Hepatocyte (in vitro differentiated cells): ENCODE results near the gene HCAR3. TPM values are rescaled to one million over a fixed set of nuclear protein-coding genes. Genes with fewer than 3 reads are reported as not detected.

Experiments
- DNase-seq: peaks from one replicate; pipeline ENCODE4 v3.0.0-alpha.2; 2016; ENCODE audit warnings: low spot score
- H2AFZ ChIP-seq: fragments of 200-600 bp; sonication (generic); 2 replicates; pipeline ENCODE4 v1.6.0; 2016; ENCODE audit warnings: antibody characterized with exemption, mild to moderate bottlenecking
- H3K27ac ChIP-seq: fragments of 200-600 bp; sonication (generic); 2 replicates; pipeline ENCODE4 v1.5.1; 2016; ENCODE audit warnings: mild to moderate bottlenecking
- H3K27me3 ChIP-seq: fragments of 200-600 bp; sonication (generic); 2 replicates; pipeline ENCODE4 v1.6.1; 2016
- H3K36me3 ChIP-seq: fragments of 200-600 bp; sonication (generic); replicated peaks from 2 replicates; pipeline ENCODE4 v1.5.1; 2016; ENCODE audit warnings: low read depth; ENCODE audit not compliant: insufficient read depth
- H3K4me1 ChIP-seq: fragments of 200-600 bp; sonication (generic); 2 replicates; pipeline ENCODE4 v1.5.1; 2016; ENCODE audit warnings: mild to moderate bottlenecking, moderate library complexity; ENCODE audit not compliant: insufficient read depth
- H3K4me2 ChIP-seq: fragments of 200-600 bp; sonication (generic); 2 replicates; pipeline ENCODE4 v1.6.0; 2016
- H3K4me3 ChIP-seq: fragments of 200-600 bp; sonication (generic); 2 replicates; pipeline ENCODE4 v1.5.1; 2016; ENCODE audit warnings: mild to moderate bottlenecking
- H3K79me2 ChIP-seq: fragments of 200-600 bp; sonication (generic); 2 replicates; pipeline ENCODE4 v1.6.0; 2017; ENCODE audit warnings: mild to moderate bottlenecking
- H3K9me2 ChIP-seq: fragments of 200-600 bp; sonication (generic); replicated peaks from 2 replicates; pipeline ENCODE4 v1.6.0; 2017; ENCODE audit warnings: mild to moderate bottlenecking; ENCODE audit not compliant: insufficient read depth
- H3K9me3 ChIP-seq: fragments of 200-600 bp; sonication (generic); 2 replicates; pipeline ENCODE4 v1.5.1; 2016; ENCODE audit warnings: low read depth, mild to moderate bottlenecking
- H4K20me1 ChIP-seq: fragments of 200-600 bp; sonication (generic); 2 replicates; pipeline ENCODE4 v1.6.0; 2016; ENCODE audit warnings: mild to moderate bottlenecking; ENCODE audit not compliant: insufficient read depth, poor library complexity, severe bottlenecking
- EZH2 ChIP-seq: fragments of 200-600 bp; sonication (generic); IDR thresholded peaks from 2 replicates; pipeline ENCODE4 v1.6.1; 2016; ENCODE audit warnings: antibody characterized with exemption, mild to moderate bottlenecking, borderline replicate concordance
- EZH2phosphoT487 ChIP-seq: fragments of 200-600 bp; sonication (generic); IDR thresholded peaks from one replicate; pipeline ENCODE4 v1.6.1; 2018; ENCODE audit warnings: antibody characterized with exemption, mild to moderate bottlenecking, low read depth, moderate library complexity; ENCODE audit not compliant: unreplicated experiment, severe bottlenecking
- WGBS: methylation state at CpG from one replicate; pipeline ENCODE4 v1.1.6; 2016; ENCODE audit warnings: low lambda C conversion rate; ENCODE audit errors: missing lambda C conversion rate; 5-methylcytosine and 5-hydroxymethylcytosine counted together
- polyA plus RNA-seq: library from polyadenylated mRNA; unstranded; fragments of >200 nt; fragmentation: Nextera tagmentation; extraction: Ambion mirVana; gene quantifications from 2 replicates; pipeline ENCODE4 v1.2.1, GENCODE V29; 2016
- small RNA-seq: library from RNA; depleted of rRNA; stranded (forward); fragments of <200 nt; gene quantifications from one replicate; pipeline ENCODE3, GENCODE V24; 2014
- total RNA-seq: library from RNA; depleted of rRNA; stranded (reverse); fragments of >200 nt; gene quantifications from 2 replicates; pipeline ENCODE4 v1.2.3, GENCODE V29; 2014
- TF ChIP-seq, protein P1 (sequence below): fragments of 200-600 bp; sonication (generic); IDR thresholded peaks from 2 replicates; pipeline ENCODE4 v1.5.1; 2016; ENCODE audit warnings: antibody characterized with exemption, mild to moderate bottlenecking; ENCODE audit not compliant: poor library complexity

The HCAR3 gene
- total and polyA plus RNA-seq, 2 experiments from 2014 or later, result 0.30 to 0.34 TPM

DNA sequence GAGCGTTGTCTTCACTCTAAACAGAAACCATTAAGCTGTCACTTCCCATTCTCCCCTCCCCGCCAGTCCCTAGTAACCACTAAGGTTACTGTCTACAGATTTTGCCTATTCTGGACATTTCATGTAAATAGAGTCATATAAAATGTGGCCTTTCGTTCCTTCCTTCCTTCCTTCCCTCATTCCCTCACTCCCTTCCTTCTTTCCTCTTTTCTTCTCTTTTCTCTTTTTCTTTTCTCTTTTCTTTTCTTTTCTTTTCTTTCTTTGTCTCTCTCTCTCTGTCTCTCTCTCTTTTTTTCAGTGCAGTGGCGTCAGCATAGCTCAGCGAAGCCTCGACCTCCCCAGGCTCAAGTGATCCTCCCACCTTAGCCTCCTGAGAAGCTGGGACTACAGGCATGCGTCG is 51.3 kb downstream of the HCAR3 start:
- no peaks in the 10 kb centered on the region for H3K27me3 ChIP-seq
- H3K4me2 ChIP-seq, result no peak overlapping the region
- TF ChIP-seq EZH2, result no peak
- TF ChIP-seq, protein P1, sequence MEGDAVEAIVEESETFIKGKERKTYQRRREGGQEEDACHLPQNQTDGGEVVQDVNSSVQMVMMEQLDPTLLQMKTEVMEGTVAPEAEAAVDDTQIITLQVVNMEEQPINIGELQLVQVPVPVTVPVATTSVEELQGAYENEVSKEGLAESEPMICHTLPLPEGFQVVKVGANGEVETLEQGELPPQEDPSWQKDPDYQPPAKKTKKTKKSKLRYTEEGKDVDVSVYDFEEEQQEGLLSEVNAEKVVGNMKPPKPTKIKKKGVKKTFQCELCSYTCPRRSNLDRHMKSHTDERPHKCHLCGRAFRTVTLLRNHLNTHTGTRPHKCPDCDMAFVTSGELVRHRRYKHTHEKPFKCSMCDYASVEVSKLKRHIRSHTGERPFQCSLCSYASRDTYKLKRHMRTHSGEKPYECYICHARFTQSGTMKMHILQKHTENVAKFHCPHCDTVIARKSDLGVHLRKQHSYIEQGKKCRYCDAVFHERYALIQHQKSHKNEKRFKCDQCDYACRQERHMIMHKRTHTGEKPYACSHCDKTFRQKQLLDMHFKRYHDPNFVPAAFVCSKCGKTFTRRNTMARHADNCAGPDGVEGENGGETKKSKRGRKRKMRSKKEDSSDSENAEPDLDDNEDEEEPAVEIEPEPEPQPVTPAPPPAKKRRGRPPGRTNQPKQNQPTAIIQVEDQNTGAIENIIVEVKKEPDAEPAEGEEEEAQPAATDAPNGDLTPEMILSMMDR, result no peak
- no peak for TF ChIP-seq EZH2phosphoT487
- no peak overlapping the region for H3K4me3 ChIP-seq
- 86% methylated on average over 8 of the region's 8 CpGs for WGBS
- no peaks in the 10 kb centered on the region for H3K9me3 ChIP-seq
- H4K20me1 ChIP-seq, result no peaks in the 10 kb centered on the region
- no peaks in the 10 kb centered on the region for H3K79me2 ChIP-seq
- no peak overlapping the region for H2AFZ ChIP-seq
- H3K4me1 ChIP-seq, result no peaks in the 10 kb centered on the region
- H3K27ac ChIP-seq, result no peak overlapping the region
- H3K9me2 ChIP-seq, result no peaks in the 10 kb centered on the region
- no peaks in the 10 kb centered on the region for H3K36me3 ChIP-seq
- DNase-seq, result no peak

Small RNAs within 50 kb of the gene (small RNA-seq; reads per million reads assigned to genes)
- not detected for gene AC026333.2

Other genes starting within 250 kb of the HCAR3 start
- gene ZCCHC8, start 215.9 kb downstream of the HCAR3 start, total RNA-seq, result 20.2 and 24.5 TPM in 2 replicates
- gene ZCCHC8, start 215.9 kb downstream of the HCAR3 start, polyA plus RNA-seq, result 12.2 and 13.5 TPM in 2 replicates
- gene RSRC2, start 189.9 kb downstream of the HCAR3 start, total RNA-seq, result 67.3 and 90.9 TPM in 2 replicates
- gene RSRC2, start 189.9 kb downstream of the HCAR3 start, polyA plus RNA-seq, result 53.6 and 73.8 TPM in 2 replicates
- gene KNTC1, start 189.6 kb downstream of the HCAR3 start, total RNA-seq, result 18.1 and 25.9 TPM in 2 replicates
- 5.8 and 17.0 TPM in 2 replicates for gene KNTC1, start 189.6 kb downstream of the HCAR3 start, polyA plus RNA-seq
- gene HCAR2, start 13.5 kb downstream of the HCAR3 start, total RNA-seq, result 2.1 and 3.8 TPM in 2 replicates
- gene HCAR2, start 13.5 kb downstream of the HCAR3 start, polyA plus RNA-seq, result 3.7 and 5.0 TPM in 2 replicates
- 0.40 and 0.63 TPM in 2 replicates for gene HCAR1, start 14.0 kb upstream of the HCAR3 start, total RNA-seq
- 0.19 TPM in 1 of 2 replicates, not detected in the other for gene HCAR1, start 14.0 kb upstream of the HCAR3 start, polyA plus RNA-seq
- 42.5 and 42.6 TPM in 2 replicates for gene DENR, start 36.0 kb upstream of the HCAR3 start, total RNA-seq
- 62.8 and 64.8 TPM in 2 replicates for gene DENR, start 36.0 kb upstream of the HCAR3 start, polyA plus RNA-seq
- gene CCDC62, start 57.8 kb upstream of the HCAR3 start, total RNA-seq, result 0.50 and 1.1 TPM in 2 replicates
- 0.12 TPM in 2 replicates for gene CCDC62, start 57.8 kb upstream of the HCAR3 start, polyA plus RNA-seq
- gene HIP1R, start 118.6 kb upstream of the HCAR3 start, total RNA-seq, result 36.0 and 44.3 TPM in 2 replicates
- 31.8 and 33.1 TPM in 2 replicates for gene HIP1R, start 118.6 kb upstream of the HCAR3 start, polyA plus RNA-seq
- 23.5 and 24.7 TPM in 2 replicates for gene VPS37B, start 179.3 kb upstream of the HCAR3 start, total RNA-seq
- 29.0 and 35.3 TPM in 2 replicates for gene VPS37B, start 179.3 kb upstream of the HCAR3 start, polyA plus RNA-seq
- 3.9 and 4.4 TPM in 2 replicates for gene ABCB9, start 249.7 kb upstream of the HCAR3 start, total RNA-seq
- 5.5 and 7.3 TPM in 2 replicates for gene ABCB9, start 249.7 kb upstream of the HCAR3 start, polyA plus RNA-seq